Superior temporal gyrus (tissue), 1 donor: Measurements from ENCODE around the gene TSNAX.

ENCODE experiments used
- DNase-seq: peaks from one replicate; pipeline ENCODE4 v3.0.0-alpha.2; 2016; ENCODE audit errors: extremely low spot score

TSNAX gene

DNA sequence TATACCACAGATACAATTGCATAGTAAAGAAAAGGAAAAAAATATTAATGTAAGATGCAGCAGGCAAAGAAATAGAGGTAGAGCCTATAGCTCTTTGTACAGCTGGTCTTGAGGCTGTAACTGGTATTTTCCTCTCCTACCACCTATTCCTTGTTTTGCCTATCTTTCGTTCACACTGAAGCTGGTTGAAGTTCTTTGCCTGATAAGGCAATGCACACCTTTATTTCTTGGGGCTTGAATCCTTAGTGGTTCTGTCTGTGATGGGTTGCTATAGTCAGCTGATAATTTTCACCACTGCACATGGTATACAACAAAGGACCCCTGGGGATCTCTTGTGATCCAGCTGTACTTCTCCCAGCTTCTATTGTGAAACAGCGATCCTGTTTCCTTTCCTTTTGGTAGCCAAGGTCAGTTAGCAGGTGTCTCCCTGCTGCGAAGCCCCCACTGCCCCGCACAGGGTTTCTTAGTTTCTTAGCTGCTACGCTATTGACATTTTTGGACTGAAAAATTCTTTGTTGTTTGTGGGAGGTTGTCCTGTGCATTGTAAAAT is 9.9 kb upstream of the TSNAX start:
- DNase-seq, result no peak

DNA sequence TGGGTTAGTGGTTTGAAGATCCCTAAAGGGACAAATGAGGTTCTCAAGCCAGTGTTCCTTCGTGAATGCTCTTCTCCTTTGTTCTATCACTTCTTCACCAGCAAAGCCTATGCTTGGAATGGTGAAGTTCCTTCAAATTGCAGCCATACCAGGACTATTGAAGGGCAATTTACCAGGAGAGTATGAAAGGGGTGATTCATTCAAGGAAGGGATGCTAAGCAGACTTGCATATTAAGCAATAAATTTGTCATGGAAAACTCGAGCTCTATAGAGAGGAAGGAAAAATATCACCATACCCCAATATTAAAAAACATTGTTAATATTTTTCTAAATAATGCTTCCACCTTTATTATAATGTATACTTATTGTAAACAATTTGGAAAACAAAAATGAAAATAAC is 9.3 kb upstream of the TSNAX start:
- no peak for DNase-seq

DNA sequence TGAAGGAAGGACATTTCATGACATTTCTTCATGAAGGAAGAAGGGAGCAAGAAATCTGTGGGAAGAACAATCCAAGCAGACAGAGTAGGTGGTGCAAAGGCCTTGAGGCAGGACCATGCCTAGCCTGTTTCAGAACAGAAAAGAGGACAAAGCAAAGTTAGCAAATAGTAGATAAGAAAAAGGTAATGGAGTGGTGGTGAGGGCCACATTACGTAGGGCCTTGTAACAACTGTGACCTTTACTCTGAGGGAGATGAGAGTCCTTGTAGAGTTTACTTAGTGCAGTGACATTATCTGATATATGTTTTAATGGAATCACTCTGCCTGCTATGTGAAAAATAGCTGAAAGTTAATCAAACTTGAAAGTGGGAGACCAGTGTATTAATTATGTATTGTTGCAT is 6.4 kb upstream of the TSNAX start:
- DNase-seq, result no peak

DNA sequence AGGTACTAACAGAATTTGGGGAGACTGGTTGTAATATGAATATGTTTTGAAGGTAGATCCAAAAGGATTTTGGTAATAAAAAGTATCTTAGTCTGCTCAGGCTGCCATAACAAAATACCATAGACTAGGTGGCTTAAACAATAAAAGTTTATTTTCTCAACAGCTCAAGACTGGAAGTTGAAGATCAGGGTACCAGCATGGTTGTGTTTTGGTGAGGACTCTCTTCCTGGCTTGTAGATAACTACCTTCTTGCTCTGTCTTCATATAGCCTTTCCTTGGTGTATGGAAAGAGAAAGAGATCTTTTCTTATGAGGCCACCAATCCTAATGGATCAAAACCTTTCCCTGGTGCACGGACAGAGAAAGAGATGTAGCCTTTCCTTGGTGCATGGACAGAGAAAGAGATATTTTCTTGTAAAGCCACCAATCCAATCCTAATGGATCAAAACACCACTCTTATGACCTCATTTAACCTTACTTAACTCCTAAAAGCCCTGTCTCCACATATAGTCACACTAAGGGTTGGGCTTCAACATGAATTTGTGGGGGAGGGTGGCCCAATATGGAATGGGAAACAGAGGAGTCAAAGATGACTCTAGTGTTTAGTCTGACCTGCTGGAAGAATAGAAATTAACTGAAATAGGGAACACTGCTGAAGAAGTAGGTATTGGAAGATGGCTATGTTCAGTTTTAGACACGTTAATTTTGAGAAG is 5.4 kb upstream of the TSNAX start:
- no peak for DNase-seq

DNA sequence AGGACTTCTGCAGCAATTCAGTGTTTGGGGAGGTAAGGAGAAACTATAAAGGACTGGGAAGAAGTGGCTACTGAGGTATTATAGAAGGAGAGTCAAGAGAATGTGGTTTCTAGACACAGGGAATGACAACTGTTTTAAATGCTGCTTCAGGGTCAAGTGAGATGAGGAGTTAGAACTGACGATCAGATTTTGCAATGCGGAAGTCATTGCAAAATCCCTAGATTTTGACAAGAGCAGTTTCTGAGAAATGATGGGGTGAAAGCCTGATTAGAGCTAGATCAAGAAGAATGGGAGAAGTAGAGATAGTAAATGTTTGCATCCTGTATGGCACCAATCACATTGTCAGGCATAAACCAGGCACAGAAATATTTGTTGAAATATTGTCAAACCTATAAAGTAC is 4.7 kb upstream of the TSNAX start:
- DNase-seq, result no peak

DNA sequence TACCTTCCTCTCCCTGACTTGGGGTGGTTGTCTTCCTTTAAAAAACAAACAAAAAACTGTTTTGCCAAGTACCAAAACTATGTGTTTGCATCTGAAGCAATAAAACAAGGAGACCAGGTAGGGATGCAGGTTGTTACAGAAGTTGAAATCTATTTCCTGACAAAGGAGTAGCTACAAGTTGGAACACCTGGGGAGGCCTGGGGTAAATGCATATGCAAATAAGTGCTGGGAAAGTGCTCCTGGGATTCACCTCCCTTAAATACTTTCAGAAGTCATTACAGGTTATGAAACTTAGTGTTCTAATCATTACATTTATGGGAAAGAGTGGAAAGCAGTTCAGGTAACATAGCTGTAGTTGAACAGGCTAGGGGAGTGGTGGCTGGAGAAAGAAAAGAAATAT is 1.9 kb upstream of the TSNAX start:
- DNase-seq, result no peak

DNA sequence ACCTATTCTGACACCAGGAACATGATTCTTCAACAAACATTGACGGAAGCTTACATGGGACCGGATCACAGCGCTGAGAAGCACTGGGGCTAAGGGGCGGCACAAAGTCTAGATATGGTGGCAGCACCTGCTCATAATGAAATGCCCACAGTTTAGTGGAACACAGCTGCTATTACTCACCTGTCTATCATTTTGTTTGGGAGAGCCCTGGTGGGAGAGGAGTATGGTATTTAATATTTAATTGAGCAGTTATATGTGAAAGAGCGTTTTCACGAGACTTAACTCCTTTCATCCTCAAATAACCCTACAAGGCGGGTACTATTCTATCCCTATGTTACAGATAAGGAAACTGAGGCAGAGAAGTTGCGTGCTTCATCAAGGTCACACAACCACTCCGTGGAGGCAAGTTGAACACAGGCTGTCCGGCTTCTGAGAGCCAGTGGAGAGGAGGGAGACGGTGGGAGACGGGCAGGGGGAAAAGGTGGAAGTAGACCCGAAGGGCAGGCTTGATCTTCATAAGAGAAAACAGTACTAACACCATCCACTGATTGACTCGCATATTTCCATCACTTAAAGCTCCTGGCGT is 790 bp upstream of the TSNAX start:
- no peak for DNase-seq

DNA sequence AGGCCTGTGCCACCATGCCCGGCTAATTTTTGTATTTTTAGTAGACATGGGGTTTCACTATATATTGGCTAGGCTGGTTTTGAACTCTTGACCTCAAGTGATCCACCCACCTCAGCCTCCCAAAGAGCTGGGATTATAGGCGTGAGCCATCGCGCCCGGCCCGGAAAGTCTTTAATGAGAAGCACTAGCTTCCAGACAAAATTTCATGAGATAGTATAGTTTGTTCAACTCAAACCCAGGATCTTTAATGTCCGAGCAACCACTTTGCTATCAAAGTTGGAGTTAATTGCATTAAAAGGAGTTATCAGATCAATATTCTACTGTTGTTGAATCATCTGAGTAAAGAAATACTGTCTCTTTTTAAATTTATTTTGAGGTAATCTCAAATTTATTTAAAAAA is 4.8 kb downstream of the TSNAX start:
- no peak for DNase-seq

DNA sequence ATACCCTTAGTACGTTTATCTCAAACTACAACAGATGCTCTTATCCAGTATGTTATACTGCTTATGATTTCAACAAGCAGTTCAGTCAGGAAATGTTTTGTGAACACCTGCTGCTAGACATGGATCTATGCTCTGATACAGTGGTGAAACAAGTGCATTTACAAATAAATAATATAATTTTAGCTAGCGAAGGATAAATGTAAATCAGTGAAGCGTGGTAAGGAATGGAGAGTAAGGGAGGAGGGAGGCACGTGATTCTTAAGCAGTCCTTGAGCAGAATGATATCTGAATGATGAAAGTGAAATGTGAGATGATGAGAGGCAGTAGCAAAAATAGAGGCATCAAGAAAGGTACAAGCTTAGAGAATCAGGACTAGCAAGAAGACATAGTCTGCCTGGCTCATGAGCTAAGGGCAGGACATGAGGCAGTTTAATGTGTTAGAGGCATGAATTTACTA is 6.3 kb downstream of the TSNAX start:
- no peak for DNase-seq

DNA sequence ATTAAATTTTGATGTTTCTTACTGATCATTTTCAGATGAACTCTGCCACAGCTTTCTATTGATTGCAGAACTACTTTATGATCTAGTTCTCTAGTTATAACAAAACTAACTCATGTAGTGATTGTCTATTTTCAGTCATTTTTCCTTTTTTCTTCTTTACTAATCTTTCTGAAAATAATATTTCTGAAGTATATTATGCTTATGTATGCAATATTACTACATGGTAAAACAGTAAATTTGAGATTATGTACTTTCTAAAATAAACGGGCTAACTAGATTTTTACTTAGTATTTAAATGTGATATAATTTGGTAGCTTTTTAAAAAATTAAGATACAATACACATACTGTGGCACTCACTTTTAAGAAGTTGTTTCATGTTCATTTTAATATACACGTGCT is 7.6 kb downstream of the TSNAX start:
- no peak for DNase-seq

DNA sequence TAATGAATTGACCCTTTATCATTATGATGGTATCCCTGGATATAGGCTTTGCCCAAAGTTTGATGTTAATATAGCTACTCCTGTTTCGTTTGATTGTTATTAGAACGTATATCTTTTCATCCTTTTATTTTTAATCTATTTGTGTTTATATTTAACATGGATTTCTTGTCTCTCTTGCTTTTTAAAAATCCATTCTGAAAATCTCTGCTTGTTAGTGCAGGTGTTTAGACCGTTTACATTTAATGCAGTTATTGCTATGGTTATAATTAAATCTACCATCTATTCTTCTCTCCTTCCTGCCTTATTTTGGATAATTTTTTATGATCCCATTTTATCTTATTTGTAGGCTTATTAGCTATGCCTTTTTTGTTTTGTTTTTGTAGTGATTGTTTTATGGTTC is 12.4 kb downstream of the TSNAX start:
- no peak for DNase-seq

DNA sequence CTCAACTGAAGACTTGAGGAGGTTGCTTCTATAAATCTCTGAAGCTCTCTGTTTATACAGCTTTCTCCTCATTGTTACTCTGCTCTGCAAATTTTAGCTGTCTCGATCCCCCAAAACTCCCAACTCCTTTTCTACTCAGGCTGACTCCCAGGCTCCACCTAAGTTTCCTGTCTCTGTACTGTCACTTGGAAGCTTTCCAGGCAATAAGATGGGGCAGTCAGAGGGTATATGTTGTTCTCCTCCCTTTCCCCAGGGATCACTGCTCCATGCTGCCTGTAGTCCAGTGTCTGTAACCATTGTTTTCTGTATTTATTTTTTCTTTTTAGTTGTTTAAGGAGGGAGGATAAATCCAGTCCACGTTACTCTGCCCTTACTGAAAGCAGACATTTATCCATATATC is 13.4 kb downstream of the TSNAX start:
- DNase-seq, result no peak

DNA sequence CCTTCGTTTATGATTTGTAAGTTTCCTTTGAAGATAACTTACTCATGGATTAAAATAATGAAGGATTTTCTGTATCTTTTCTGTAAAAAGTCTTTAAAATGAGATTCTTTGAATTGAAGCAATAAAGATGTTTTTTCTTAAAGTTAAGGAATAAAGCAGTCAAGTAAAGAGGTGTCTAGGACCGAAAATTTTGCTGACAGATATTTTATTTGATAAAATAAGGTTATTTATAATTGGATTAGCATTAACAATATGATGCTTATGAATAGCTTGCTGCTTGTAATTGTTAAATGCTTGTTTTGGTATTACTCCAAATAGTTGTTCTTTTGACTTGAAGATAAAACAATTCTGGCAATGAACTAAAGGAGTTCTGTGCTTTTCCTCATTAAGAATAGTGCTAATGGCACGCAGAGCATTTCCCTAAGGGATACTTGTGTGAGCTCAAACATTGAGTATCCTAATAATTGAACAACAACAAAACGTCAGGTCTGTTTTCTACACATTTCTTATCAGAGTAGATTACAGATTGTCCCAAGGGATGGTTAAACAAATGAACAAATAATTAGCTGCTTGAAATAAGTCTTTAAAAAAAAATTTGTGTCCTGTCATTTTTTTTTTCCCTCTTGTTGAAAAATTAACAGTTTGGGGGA is 16.6 kb downstream of the TSNAX start:
- DNase-seq, result no peak

DNA sequence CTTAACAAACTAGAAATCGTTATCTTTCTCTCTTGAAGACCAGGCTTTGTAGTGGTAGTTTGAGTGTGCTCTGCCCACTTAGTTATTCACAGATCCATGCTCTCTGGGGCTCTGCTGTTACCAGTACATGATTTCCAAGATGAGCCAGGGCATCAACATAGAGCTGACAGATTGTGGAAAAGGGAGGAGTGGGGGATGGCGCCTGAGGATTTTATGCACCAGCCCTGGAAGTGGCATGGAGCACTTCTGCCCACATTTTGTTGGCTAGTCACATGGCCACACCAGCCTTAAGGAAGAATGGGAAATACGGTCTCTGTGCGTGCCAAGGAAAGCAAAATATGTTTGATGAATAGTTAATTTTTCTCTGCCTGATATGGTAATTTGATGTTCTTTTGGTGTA is 18.2 kb downstream of the TSNAX start:
- no peak for DNase-seq

DNA sequence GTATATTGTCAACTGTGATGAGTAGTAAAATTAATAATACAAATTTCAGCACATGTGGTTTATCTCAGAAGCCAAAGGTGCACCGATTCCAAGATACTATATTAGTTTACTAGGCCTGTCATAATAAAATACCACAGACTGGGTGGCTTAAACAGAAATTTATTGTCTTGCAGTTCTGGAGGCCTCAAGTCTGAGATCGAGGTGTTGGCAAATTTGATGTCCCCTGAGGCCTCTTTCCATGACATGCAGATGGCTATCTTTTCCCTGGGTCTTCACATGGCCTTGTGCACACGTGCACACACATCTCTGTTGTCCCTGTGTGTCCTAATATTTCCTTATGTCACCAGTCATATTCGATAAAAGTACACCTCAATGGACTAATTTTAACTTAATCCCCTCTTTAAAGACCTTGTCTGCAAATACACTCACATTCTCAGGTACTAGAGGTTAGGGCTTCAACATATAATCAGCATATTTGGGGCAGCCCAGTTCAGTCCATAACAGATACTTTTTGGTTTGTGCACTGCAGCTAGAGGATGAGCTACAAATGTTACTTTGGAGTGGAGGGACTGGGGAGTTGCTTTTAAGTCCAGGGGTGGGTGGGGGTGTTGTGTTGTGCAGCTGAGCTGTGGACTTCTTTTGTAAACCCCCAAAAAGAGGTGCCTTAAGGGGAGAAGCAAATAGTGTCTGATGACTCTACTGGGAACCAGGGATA is 21.4 kb downstream of the TSNAX start:
- DNase-seq, result no peak

DNA sequence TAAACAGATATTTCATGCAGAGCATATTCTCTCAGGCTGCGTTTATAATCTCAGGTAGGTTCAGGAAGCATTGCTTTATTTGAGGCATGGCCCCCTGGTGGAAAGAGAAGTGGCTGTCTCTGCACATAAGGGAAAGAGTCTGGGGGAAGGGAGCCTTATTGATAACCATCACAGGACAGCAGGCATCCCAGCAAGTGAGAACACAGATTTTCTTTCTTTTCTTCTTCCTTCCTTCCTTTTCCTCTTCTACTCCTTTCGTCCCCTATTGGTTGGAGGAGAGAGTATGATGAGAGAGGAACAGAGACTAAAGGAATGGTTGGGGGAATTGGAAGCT is 21.9 kb downstream of the TSNAX start:
- no peak for DNase-seq

DNA sequence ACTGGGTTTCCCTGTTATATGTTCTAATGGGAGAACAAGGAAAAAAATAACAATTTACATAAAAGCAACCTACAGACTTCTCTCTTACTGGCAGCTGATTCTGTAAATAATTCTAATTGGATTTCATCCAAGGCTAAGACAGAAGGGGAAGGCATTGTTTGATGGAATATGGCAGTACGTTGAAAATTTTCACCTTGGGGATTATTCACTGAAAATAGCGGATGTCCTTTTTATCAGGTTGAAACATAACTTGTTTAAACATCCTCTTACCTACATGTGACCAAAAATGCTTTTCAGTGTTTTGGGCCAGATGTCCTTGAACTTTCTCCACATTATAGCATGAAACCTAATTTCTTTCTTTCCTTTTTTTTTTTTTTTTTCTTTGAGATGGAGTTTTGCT is 24.9 kb downstream of the TSNAX start:
- DNase-seq, result no peak

DNA sequence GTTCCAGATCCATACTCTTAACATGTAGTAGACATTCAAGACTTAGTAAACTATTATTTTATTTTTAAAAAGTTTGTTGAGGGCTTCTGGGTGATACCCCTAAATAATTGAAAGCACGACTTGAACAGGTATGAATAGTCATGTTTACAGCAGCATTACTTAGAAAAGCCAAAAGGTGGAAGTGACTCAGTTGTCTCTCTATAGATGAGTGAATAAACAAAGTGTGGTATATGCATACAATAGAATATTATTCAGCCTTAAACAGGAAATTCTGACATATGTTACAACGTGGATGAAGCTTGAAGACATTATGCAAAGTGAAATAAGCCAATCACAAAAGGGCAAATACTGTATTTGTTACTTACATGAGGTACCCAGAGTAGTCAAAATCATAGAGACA is 26.5 kb downstream of the TSNAX start:
- DNase-seq, result no peak

DNA sequence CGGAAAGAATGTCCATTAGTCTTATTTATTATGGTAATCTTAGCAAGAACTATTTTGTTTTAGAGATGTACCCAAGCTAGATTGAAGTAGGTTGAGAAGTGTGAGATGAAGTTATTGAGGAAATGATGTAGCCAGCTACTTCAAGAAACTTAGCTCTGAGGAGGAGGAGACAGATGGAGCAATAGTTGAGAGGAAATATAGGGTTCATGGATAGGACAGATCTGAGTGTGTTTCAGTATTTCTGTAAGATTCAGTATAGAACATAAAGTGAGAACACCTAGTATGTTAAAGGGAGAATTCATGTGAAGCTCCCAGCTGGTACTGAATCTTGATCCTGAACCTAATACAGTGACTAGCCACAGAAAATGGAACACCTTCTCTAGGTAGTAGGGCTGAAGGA is 28.9 kb downstream of the TSNAX start:
- DNase-seq, result no peak

DNA sequence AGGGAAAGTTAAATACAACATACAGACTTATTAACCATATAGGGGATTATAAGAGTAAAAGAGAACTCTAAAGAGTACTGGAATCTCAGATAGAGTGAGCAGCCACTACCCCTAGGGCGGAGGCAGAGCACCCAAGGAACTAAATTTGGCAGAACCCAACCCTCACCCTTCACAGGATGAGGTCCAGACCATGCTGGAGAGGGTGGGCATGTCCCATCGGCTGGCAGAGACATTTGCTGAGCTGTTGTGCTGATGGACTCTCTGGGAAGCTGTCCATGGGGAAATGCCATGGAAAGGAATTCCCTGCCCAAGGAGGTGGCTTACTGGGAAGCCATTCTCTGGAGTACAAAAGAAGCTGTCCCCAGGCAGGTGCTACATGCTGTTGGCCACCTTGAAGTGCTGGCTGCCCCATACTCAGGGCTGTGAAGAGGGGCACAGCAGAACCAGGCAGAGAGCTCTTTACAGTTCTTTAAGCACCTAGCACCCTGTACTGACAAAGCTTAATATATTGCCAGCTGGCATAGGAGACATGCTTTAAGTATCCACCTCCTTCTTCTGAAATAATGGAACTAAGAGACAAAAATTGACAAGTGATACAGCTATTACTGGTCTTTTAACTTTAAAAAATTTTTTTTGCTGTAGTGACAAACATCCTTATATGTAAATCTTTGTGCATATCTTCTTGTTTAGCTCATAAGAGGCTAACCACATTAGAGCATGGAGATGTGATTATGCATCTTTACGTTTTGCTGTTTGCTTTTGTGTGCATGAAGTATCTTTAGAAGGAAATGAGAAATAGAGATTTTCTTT is 29.6 kb downstream of the TSNAX start:
- no peak for DNase-seq

DNA sequence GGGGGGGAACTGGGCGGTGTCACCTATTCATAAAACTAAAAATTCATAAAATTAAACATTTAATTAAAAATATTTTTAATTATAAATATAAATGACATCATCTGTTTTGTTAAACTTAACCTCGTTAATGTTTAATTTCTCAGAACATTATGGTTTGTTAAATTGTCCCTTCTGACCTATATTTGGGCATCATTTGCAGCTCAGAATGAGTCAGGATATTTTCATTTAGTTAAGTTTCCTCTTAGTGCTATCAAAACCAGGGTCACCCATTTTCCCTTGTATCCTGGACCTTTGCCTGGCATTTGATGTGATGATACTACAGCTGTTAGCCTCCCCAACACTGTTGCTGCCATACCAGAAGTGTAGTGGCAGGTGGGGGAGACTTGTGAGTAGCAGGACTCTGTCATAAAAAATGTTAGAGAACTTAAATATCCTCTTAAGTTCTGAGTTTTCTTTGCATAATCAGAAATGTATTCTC is 30.3 kb downstream of the TSNAX start:
- DNase-seq, result no peak
